ENCODE results near the gene ENPP4. TPM values are rescaled to one million over a fixed set of nuclear protein-coding genes. Genes with fewer than 3 reads are reported as not detected.
A peak's percentile ranks its signal among the peaks of the same experiment; 100 is the strongest.
"Not testable (repeated sequence)": the region's sequence is repeated elsewhere in the genome, so short reads cannot be mapped to it uniquely, and the experiment has no call there.

The ENPP4 gene
- total RNA-seq, 2 experiments from 2014 or later = 3.7 to 4.3 TPM

- H3K27me3 Mint-ChIP-seq = no peaks in the 10 kb centered on the region
- DNase-seq (no peak), ATAC-seq (ENCODE audit: poor library complexity) (no peak)
- peaks cover 0 to 8% of the 10 kb centered on the region in 2 experiments for H3K9me3 ChIP-seq (ENCODE audit: control insufficient read depth in 1 of 2, insufficient read depth in 1 of 2, low read length in 2 of 2)
- H3K4me3 Mint-ChIP-seq = no peak overlapping the region
- no peak overlapping the region for H3K27ac Mint-ChIP-seq
- no peak overlapping the region for H3K27ac ChIP-seq (ENCODE audit: low read depth in 1 of 2, low read length in 2 of 2)
- H3K4me3 ChIP-seq (ENCODE audit: low read length) = no peak overlapping the region
- no peaks in the 10 kb centered on the region for H3K27me3 ChIP-seq (ENCODE audit: control insufficient read depth in 1 of 2, insufficient read depth in 2 of 2, low read length in 2 of 2)
- no peaks in the 10 kb centered on the region for H3K9me3 Mint-ChIP-seq
- peaks cover 11% of the 10 kb centered on the region for H3K4me1 ChIP-seq (ENCODE audit: insufficient read depth, low read length)
- peaks cover 5% of the 10 kb centered on the region for H3K4me1 Mint-ChIP-seq (ENCODE audit: low read depth)
- H3K36me3 ChIP-seq (ENCODE audit: insufficient read depth, low read length) = no peaks in the 10 kb centered on the region
- intact Hi-C loops (cut with DNase I, micrococcal nuclease) = no loop called here
- ChIA-PET POLR2A (interaction anchor here (0.9 kb wide), 1 partner anchor 14 kb away, joined by 3 read pairs; the partner anchor contains the start of gene ENPP4), CTCF (no interaction called here)
- peaks cover 25% of the 10 kb centered on the region for H3K36me3 Mint-ChIP-seq (ENCODE audit: low read depth)
- TF ChIP-seq, protein P1, sequence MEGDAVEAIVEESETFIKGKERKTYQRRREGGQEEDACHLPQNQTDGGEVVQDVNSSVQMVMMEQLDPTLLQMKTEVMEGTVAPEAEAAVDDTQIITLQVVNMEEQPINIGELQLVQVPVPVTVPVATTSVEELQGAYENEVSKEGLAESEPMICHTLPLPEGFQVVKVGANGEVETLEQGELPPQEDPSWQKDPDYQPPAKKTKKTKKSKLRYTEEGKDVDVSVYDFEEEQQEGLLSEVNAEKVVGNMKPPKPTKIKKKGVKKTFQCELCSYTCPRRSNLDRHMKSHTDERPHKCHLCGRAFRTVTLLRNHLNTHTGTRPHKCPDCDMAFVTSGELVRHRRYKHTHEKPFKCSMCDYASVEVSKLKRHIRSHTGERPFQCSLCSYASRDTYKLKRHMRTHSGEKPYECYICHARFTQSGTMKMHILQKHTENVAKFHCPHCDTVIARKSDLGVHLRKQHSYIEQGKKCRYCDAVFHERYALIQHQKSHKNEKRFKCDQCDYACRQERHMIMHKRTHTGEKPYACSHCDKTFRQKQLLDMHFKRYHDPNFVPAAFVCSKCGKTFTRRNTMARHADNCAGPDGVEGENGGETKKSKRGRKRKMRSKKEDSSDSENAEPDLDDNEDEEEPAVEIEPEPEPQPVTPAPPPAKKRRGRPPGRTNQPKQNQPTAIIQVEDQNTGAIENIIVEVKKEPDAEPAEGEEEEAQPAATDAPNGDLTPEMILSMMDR (IDR thresholded peaks at IDR 0.05) = no peak
Measured at GRCh38 chr6:46116289-46116688, 13.5 kb upstream of the ENPP4 start.

DNA sequence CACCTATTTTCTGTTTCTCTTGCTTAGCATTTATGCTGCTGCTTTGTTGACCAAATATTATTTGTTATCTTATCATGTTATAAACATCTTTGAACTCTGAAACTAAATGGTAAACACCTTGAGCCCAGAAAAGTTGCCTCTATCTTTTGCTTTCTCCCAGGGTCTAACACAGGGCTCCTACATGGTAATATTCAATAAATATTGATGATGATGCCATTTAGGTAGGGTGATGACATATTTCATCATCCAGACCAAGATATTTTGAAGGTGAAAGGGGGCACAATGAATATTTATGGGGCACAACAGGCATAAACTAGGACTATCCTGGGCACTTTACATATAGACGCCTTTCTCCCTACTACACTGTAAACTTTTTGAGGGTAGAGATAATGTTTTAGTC lies 11.6 kb upstream of the ENPP4 start:
- Mint-ChIP-seq H3K9me3 (peaks cover 2% of the 10 kb centered on the region), H3K36me3 (ENCODE audit: low read depth) (peaks cover 28% of the 10 kb centered on the region), H3K4me1 (ENCODE audit: low read depth) (peaks cover 5% of the 10 kb centered on the region), H3K4me3 (no peak overlapping the region), H3K27me3 (no peaks in the 10 kb centered on the region), H3K27ac (no peak overlapping the region)
- Histone ChIP-seq H3K4me3 (ENCODE audit: low read length) (no peak overlapping the region), H3K27ac (ENCODE audit: low read depth in 1 of 2, low read length in 2 of 2) (no peak overlapping the region), H3K4me1 (ENCODE audit: insufficient read depth, low read length) (peaks cover 11% of the 10 kb centered on the region), H3K27me3 (ENCODE audit: control insufficient read depth in 1 of 2, insufficient read depth in 2 of 2, low read length in 2 of 2) (no peaks in the 10 kb centered on the region), H3K36me3 (ENCODE audit: insufficient read depth, low read length) (no peaks in the 10 kb centered on the region), H3K9me3 (ENCODE audit: control insufficient read depth in 1 of 2, insufficient read depth in 1 of 2, low read length in 2 of 2) (peaks cover 0 to 8% of the 10 kb centered on the region in 2 experiments)
- ATAC-seq (ENCODE audit: poor library complexity) (no peak), DNase-seq (no peak)
- TF ChIP-seq, protein P1 (IDR thresholded peaks at IDR 0.05) = no peak
- intact Hi-C loops (cut with DNase I, micrococcal nuclease) = no loop called here
- ChIA-PET POLR2A (no interaction called here), CTCF (no interaction called here)

DNA sequence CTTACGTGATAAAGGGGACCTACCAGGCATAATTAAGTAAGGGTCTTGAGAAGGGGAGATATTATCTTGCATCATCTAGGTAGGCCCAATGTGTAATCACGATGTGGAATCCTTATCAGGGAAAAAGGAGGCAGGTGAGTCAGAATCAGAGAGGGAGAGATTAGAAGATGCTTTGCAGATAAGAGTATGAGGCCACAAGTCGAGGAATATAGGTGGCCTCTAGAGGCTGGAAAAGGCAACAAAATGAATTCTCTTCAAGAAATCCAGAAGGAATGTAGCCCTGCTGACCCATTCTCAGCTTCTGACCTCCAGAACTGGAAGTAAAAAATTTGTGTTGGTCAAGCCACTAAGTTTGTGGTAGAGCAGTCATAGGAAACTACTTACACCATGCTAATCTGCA lies 11.0 kb upstream of the ENPP4 start:
- H3K4me1 Mint-ChIP-seq (ENCODE audit: low read depth) = peaks cover 5% of the 10 kb centered on the region
- no peak overlapping the region for H3K4me3 Mint-ChIP-seq
- no peaks in the 10 kb centered on the region for H3K27me3 ChIP-seq (ENCODE audit: control insufficient read depth in 1 of 2, insufficient read depth in 2 of 2, low read length in 2 of 2)
- TF ChIP-seq, protein P1 (IDR thresholded peaks at IDR 0.05) = no peak
- peaks cover 28% of the 10 kb centered on the region for H3K36me3 Mint-ChIP-seq (ENCODE audit: low read depth)
- peaks cover 2% of the 10 kb centered on the region for H3K9me3 Mint-ChIP-seq
- no peak for ATAC-seq (ENCODE audit: poor library complexity)
- intact Hi-C loops (cut with DNase I, micrococcal nuclease) = no loop called here
- no peak overlapping the region for H3K27ac ChIP-seq (ENCODE audit: low read depth in 1 of 2, low read length in 2 of 2)
- ChIA-PET POLR2A (no interaction called here), CTCF (no interaction called here)
- no peak for DNase-seq
- no peaks in the 10 kb centered on the region for H3K36me3 ChIP-seq (ENCODE audit: insufficient read depth, low read length)
- no peak overlapping the region for H3K4me3 ChIP-seq (ENCODE audit: low read length)
- H3K27me3 Mint-ChIP-seq = no peaks in the 10 kb centered on the region
- H3K4me1 ChIP-seq (ENCODE audit: insufficient read depth, low read length) = peaks cover 11% of the 10 kb centered on the region
- H3K27ac Mint-ChIP-seq = no peak overlapping the region
- H3K9me3 ChIP-seq (ENCODE audit: control insufficient read depth in 1 of 2, insufficient read depth in 1 of 2, low read length in 2 of 2) = peaks cover 0 to 8% of the 10 kb centered on the region in 2 experiments

DNA sequence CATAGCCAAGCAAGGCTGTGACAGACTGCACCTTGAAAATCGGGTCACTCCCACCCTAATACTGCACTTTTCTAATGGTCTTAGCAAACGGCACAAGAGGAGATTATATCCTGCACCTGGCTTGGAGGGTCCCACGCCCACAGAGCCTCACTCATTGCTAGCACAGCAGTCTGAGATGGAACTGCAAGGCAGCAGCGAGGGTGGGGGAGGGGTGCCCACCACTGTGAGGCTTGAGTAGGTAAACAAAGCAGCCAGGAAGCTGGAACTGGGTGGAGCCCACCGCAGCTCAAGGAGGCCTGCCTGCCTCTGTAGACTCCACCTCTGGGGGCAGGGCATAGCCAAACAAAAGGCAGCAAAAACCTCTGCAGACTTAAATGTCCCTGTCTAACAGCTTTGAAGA lies 10.1 kb upstream of the ENPP4 start:
- H3K36me3 ChIP-seq (ENCODE audit: insufficient read depth, low read length); POLR2A ChIA-PET; ATAC-seq (ENCODE audit: poor library complexity); H3K9me3 Mint-ChIP-seq; H3K4me1 Mint-ChIP-seq (ENCODE audit: low read depth); H3K27me3 ChIP-seq (ENCODE audit: control insufficient read depth in 1 of 2, insufficient read depth in 2 of 2, low read length in 2 of 2); CTCF ChIA-PET; intact Hi-C loops (cut with DNase I, micrococcal nuclease); H3K4me3 Mint-ChIP-seq; H3K4me3 ChIP-seq (ENCODE audit: low read length); H3K27ac Mint-ChIP-seq; H3K27me3 Mint-ChIP-seq; H3K27ac ChIP-seq (ENCODE audit: low read depth in 1 of 2, low read length in 2 of 2); H3K9me3 ChIP-seq (ENCODE audit: control insufficient read depth in 1 of 2, insufficient read depth in 1 of 2, low read length in 2 of 2): not testable (repeated sequence)
- H3K36me3 Mint-ChIP-seq (ENCODE audit: low read depth) = peaks cover 28% of the 10 kb centered on the region
- DNase-seq = peak in 1 of 14 experiments; percentile 34
- peaks cover 11% of the 10 kb centered on the region for H3K4me1 ChIP-seq (ENCODE audit: insufficient read depth, low read length)

Data from CD4-positive, alpha-beta T cell (primary cell).